ENCODE data around the gene CRISP2.

- TF ChIP-seq, protein P1, sequence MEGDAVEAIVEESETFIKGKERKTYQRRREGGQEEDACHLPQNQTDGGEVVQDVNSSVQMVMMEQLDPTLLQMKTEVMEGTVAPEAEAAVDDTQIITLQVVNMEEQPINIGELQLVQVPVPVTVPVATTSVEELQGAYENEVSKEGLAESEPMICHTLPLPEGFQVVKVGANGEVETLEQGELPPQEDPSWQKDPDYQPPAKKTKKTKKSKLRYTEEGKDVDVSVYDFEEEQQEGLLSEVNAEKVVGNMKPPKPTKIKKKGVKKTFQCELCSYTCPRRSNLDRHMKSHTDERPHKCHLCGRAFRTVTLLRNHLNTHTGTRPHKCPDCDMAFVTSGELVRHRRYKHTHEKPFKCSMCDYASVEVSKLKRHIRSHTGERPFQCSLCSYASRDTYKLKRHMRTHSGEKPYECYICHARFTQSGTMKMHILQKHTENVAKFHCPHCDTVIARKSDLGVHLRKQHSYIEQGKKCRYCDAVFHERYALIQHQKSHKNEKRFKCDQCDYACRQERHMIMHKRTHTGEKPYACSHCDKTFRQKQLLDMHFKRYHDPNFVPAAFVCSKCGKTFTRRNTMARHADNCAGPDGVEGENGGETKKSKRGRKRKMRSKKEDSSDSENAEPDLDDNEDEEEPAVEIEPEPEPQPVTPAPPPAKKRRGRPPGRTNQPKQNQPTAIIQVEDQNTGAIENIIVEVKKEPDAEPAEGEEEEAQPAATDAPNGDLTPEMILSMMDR (IDR thresholded peaks at IDR 0.05): no peak
- TF ChIP-seq POLR2A (IDR thresholded peaks at IDR 0.05): no peak
Observed at GRCh38 chr6:49666480-49666879, 46.9 kb downstream of the CRISP2 start.

All from body of pancreas (tissue), 4 donors.